ENCODE data around the gene ZFAND5.

GRCh38 chr9:72362118-72362531 lies 2.9 kb downstream of the ZFAND5 start:
- no peak for TF ChIP-seq REST (IDR thresholded peaks at IDR 0.05; ENCODE audit: borderline replicate concordance)
- no peak for TF ChIP-seq CTCF (IDR thresholded peaks at IDR 0.05; ENCODE audit: poor library complexity, severe bottlenecking)
- TF ChIP-seq SMC3 (conservative IDR thresholded peaks at IDR 0.05; ENCODE audit: poor library complexity) = no peak
- no peak for TF ChIP-seq TAF1 (IDR thresholded peaks at IDR 0.05; ENCODE audit: low read depth)

All from neural cell (in vitro differentiated cells).